ENCODE data around the gene VWC2. TPM values are rescaled to one million over a fixed set of nuclear protein-coding genes. Genes with fewer than 3 reads are reported as not detected.

VWC2 gene
- total and polyA plus RNA-seq, 7 donors, result under 0.01 to 0.14 (median under 0.01) TPM; not detected in 1

- no peak for DNase-seq
- Histone ChIP-seq H3K27me3 (no peaks in the 10 kb centered on the region), H3K27ac (no peak overlapping the region), H3K9me3 (no peaks in the 10 kb centered on the region), H3K4me1 (no peaks in the 10 kb centered on the region), H3K4me3 (no peak overlapping the region), H3K36me3 (no peaks in the 10 kb centered on the region)
- intact Hi-C loops (cut with DNase I), result no loop called here
- TF ChIP-seq POLR2A (IDR thresholded peaks at IDR 0.05) (no peak), POLR2AphosphoS5 (IDR thresholded peaks at IDR 0.05) (no peak), EP300 (IDR thresholded peaks at IDR 0.05) (no peak)
- TF ChIP-seq, protein P1, sequence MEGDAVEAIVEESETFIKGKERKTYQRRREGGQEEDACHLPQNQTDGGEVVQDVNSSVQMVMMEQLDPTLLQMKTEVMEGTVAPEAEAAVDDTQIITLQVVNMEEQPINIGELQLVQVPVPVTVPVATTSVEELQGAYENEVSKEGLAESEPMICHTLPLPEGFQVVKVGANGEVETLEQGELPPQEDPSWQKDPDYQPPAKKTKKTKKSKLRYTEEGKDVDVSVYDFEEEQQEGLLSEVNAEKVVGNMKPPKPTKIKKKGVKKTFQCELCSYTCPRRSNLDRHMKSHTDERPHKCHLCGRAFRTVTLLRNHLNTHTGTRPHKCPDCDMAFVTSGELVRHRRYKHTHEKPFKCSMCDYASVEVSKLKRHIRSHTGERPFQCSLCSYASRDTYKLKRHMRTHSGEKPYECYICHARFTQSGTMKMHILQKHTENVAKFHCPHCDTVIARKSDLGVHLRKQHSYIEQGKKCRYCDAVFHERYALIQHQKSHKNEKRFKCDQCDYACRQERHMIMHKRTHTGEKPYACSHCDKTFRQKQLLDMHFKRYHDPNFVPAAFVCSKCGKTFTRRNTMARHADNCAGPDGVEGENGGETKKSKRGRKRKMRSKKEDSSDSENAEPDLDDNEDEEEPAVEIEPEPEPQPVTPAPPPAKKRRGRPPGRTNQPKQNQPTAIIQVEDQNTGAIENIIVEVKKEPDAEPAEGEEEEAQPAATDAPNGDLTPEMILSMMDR (IDR thresholded peaks at IDR 0.05), result no peak
- WGBS, 2 donors, result 85 to 88% methylated on average over 3 of the region's 3 CpGs
Observed at GRCh38 chr7:49823566-49823965, 50.1 kb downstream of the VWC2 start.

GRCh38 chr7:49839863-49840645, 66.6 kb downstream of the VWC2 start:
- DNase-seq, result no peak
- Histone ChIP-seq H3K4me3 (no peak overlapping the region), H3K27ac (no peak overlapping the region), H3K9me3 (no peaks in the 10 kb centered on the region), H3K4me1 (no peaks in the 10 kb centered on the region), H3K36me3 (no peaks in the 10 kb centered on the region), H3K27me3 (no peaks in the 10 kb centered on the region)
- TF ChIP-seq, protein P1 (IDR thresholded peaks at IDR 0.05), result no peak
- TF ChIP-seq POLR2AphosphoS5 (IDR thresholded peaks at IDR 0.05) (no peak), POLR2A (IDR thresholded peaks at IDR 0.05) (no peak), EP300 (IDR thresholded peaks at IDR 0.05) (no peak)
- 81% methylated on average over 13 of the region's 13 CpGs for WGBS, 2 donors
- intact Hi-C loops (cut with DNase I), result no loop called here

DNA sequence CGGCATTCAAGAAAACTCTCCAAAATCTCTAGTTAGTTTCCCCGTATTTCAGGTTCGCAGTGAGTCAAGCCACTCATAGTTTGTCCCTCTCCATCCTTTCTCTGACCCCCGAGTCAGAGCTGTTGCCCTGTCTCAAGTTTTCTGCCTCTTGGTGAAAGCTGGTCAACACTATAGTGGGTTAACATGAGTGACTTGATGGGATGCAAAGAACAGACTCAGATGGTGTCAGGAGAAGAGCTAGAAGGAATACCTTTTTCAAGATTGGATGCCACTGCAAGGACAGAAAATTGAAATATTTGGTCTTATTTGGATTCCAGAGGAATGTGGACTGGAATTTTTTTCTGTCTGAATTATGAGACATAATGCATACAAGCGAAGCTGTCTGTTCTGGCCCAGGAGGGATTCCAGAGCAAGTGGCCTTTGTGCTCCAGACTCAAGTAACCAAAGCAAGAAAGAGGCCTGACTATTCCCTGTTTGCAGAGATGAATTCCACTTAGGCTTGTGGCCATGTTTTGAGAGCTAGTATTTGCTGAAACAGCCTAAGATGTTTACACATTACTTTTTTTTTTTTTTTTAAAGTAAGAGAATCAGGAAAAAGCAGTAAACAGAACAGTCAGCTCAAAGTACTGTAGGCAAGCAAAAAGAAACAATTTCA, 67.4 kb downstream of the VWC2 start:
- Histone ChIP-seq H3K4me3 (no peak overlapping the region), H3K9me3 (no peaks in the 10 kb centered on the region), H3K36me3 (no peaks in the 10 kb centered on the region), H3K27ac (no peak overlapping the region), H3K27me3 (no peaks in the 10 kb centered on the region), H3K4me1 (no peaks in the 10 kb centered on the region)
- DNase-seq, result no peak
- 73 to 78% methylated on average over 5 of the region's 5 CpGs for WGBS, 2 donors
- intact Hi-C loops (cut with DNase I), result no loop called here
- TF ChIP-seq EP300 (IDR thresholded peaks at IDR 0.05), result no peak
- TF ChIP-seq POLR2A (IDR thresholded peaks at IDR 0.05), result no peak
- no peak for TF ChIP-seq POLR2AphosphoS5 (IDR thresholded peaks at IDR 0.05)
- TF ChIP-seq, protein P1 (IDR thresholded peaks at IDR 0.05), result no peak

- Histone ChIP-seq H3K27ac (no peak overlapping the region), H3K4me3 (no peak overlapping the region), H3K4me1 (no peaks in the 10 kb centered on the region), H3K9me3 (no peaks in the 10 kb centered on the region), H3K36me3 (no peaks in the 10 kb centered on the region), H3K27me3 (no peaks in the 10 kb centered on the region)
- WGBS, 2 donors, result 51 to 63% methylated on average over 5 of the region's 5 CpGs
- no peak for DNase-seq
- TF ChIP-seq POLR2AphosphoS5 (IDR thresholded peaks at IDR 0.05), result no peak
- TF ChIP-seq, protein P1 (IDR thresholded peaks at IDR 0.05), result no peak
- no peak for TF ChIP-seq POLR2A (IDR thresholded peaks at IDR 0.05)
- TF ChIP-seq EP300 (IDR thresholded peaks at IDR 0.05), result no peak
- intact Hi-C loops (cut with DNase I), result no loop called here
Observed at GRCh38 chr7:49845626-49846025, 72.2 kb downstream of the VWC2 start.

Measured in sigmoid colon (tissue), 7 donors.